ENCODE measurements around the gene OSBPL6.

The OSBPL6 gene

DNA sequence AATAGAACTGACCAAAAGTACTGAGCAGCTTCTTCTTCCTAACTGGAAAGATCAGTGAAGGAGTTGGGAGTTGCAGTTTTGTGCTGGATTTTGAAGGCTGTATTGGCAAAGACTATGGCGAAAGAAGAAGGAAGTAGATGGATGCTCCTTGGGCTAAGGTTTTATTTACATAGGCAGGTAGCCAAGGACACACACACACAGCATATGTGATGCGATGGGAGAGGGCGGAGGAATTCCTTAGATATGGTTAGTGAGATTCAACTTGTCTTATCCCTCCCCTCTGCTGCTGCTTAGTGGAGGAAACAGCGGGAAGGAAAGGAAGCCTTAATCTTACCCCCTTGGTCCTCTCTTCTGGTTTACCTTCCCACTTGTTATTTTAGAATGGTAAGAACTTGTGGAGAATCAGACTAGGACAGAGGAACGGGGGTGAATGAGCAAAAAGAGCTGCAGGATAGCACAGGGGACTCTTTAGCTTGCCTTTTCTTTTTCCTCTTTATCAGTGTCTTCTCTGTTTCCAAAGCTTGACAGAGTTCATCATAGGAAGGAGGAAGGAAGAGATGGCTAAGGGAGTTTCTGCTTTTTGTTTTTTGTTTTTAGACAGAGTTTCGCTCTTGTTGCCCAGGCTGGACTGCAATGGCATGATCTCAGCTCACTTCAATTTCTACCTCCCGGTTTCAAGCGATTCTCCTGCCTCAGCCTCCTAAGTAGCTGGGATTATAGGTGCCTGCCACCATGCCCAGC lies 87.9 kb downstream of the OSBPL6 start:
- Histone ChIP-seq H3K9ac (no peak overlapping the region), H3K4me2 (ENCODE audit: low read length) (no peak overlapping the region), H3K27ac (no peak overlapping the region), H3K9me3 (ENCODE audit: control insufficient read depth, low read length) (no peaks in the 10 kb centered on the region), H3K79me2 (no peaks in the 10 kb centered on the region), H2AFZ (no peak overlapping the region), H3K27me3 (ENCODE audit: control insufficient read depth, insufficient read depth, low read length) (no peaks in the 10 kb centered on the region), H3K4me3 (ENCODE audit: low read depth, low read length) (no peak overlapping the region), H3K36me3 (ENCODE audit: control insufficient read depth, insufficient read depth, low read length) (no peaks in the 10 kb centered on the region), H3K4me1 (peaks cover 8% of the 10 kb centered on the region)
- TF ChIP-seq, protein P1, sequence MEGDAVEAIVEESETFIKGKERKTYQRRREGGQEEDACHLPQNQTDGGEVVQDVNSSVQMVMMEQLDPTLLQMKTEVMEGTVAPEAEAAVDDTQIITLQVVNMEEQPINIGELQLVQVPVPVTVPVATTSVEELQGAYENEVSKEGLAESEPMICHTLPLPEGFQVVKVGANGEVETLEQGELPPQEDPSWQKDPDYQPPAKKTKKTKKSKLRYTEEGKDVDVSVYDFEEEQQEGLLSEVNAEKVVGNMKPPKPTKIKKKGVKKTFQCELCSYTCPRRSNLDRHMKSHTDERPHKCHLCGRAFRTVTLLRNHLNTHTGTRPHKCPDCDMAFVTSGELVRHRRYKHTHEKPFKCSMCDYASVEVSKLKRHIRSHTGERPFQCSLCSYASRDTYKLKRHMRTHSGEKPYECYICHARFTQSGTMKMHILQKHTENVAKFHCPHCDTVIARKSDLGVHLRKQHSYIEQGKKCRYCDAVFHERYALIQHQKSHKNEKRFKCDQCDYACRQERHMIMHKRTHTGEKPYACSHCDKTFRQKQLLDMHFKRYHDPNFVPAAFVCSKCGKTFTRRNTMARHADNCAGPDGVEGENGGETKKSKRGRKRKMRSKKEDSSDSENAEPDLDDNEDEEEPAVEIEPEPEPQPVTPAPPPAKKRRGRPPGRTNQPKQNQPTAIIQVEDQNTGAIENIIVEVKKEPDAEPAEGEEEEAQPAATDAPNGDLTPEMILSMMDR (IDR thresholded peaks at IDR 0.05): no peak

DNA sequence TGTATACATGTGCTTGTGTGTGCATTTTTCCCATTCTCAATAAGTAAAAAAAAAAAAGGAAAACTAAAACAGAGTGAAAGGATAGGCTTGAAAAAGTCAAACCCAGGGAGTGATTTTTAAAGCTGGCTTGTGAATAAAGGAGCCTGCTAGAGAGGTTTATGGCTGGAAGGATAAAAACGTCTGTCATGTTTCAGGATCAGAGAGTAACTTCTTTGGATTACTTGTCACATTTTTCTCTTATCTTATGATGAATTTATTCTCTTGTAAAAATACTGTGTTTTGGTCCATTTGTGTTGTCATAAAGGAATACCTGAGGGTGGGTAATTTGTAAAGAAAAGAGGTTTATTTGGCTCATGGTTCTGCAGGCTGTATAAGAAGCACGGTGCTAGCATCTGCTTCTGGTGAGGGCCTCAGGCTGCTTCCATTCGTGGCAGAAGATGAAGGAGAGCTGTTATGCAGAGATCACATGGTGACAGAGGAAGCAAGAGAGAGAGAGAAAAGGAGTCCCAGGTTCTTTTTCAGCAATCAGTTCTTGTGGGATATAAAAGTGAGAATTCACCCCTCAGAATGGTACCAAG lies 89.1 kb downstream of the OSBPL6 start:
- Histone ChIP-seq H3K79me2 (no peaks in the 10 kb centered on the region), H3K9me3 (ENCODE audit: control insufficient read depth, low read length) (no peaks in the 10 kb centered on the region), H2AFZ (no peak overlapping the region), H3K4me2 (ENCODE audit: low read length) (no peak overlapping the region), H3K9ac (no peak overlapping the region), H3K36me3 (ENCODE audit: control insufficient read depth, insufficient read depth, low read length) (no peaks in the 10 kb centered on the region), H3K27ac (no peak overlapping the region), H3K4me3 (ENCODE audit: low read depth, low read length) (no peak overlapping the region), H3K27me3 (ENCODE audit: control insufficient read depth, insufficient read depth, low read length) (no peaks in the 10 kb centered on the region), H3K4me1 (peaks cover 3% of the 10 kb centered on the region)
- TF ChIP-seq, protein P1 (IDR thresholded peaks at IDR 0.05): no peak

DNA sequence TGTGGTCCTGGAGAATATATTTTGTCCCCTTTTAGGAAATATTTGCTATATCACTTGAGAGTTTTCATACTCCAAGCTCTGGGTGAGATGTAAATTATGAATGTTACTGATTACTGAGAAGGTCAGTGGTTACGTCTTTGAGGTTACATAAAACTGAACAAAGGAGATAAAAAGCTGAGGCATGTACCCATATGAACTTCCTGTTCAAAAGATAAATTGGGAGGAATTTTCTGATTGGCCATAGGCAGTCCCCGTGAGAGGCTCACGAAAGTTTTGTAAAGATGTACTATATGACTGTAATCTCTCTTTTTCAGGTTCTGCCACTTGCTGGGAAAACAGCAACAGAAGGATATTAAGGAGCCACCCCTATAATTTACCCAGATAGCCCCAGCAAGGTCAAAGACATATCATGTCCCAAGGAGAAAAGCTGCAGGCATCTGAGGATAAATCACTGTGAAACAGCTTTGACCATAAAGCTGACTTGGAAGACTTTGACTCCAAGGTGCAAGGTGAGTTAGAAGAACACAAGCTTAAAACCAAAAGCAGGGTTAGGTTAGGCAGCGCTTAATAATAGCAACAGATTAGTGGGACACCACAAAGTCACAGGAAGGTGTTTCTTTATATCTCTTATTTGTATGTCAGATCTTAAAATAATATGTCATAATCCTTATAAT lies 90.4 kb downstream of the OSBPL6 start:
- Histone ChIP-seq H3K36me3 (ENCODE audit: control insufficient read depth, insufficient read depth, low read length) (no peaks in the 10 kb centered on the region), H2AFZ (no peak overlapping the region), H3K4me3 (ENCODE audit: low read depth, low read length) (no peak overlapping the region), H3K4me1 (no peaks in the 10 kb centered on the region), H3K79me2 (no peaks in the 10 kb centered on the region), H3K27ac (no peak overlapping the region), H3K4me2 (ENCODE audit: low read length) (no peak overlapping the region), H3K9me3 (ENCODE audit: control insufficient read depth, low read length) (no peaks in the 10 kb centered on the region), H3K9ac (no peak overlapping the region), H3K27me3 (ENCODE audit: control insufficient read depth, insufficient read depth, low read length) (no peaks in the 10 kb centered on the region)
- TF ChIP-seq, protein P1 (IDR thresholded peaks at IDR 0.05): no peak

DNA sequence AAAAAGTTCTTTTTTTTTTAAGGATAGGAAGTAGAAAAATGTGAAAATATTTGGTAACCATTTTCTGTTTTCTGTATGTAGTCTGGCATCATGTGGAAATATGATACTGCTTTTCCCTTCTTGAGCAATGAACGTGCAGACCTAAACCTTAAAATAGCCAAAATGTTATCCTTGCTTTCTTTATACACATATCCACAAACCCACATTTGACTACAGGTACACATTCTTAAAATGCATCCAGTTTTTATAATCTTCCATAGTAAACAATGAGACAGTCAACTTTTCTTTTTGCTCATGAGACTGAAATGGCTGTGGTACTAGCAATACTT lies 90.9 kb downstream of the OSBPL6 start:
- H3K9me3 ChIP-seq (ENCODE audit: control insufficient read depth, low read length): no peaks in the 10 kb centered on the region
- no peaks in the 10 kb centered on the region for H3K36me3 ChIP-seq (ENCODE audit: control insufficient read depth, insufficient read depth, low read length)
- H3K4me2 ChIP-seq (ENCODE audit: low read length): no peak overlapping the region
- H3K4me3 ChIP-seq (ENCODE audit: low read depth, low read length): no peak overlapping the region
- no peaks in the 10 kb centered on the region for H3K27me3 ChIP-seq (ENCODE audit: control insufficient read depth, insufficient read depth, low read length)
- H3K9ac ChIP-seq: no peak overlapping the region
- no peaks in the 10 kb centered on the region for H3K4me1 ChIP-seq
- no peak overlapping the region for H2AFZ ChIP-seq
- TF ChIP-seq, protein P1 (IDR thresholded peaks at IDR 0.05): no peak
- no peak overlapping the region for H3K27ac ChIP-seq
- no peaks in the 10 kb centered on the region for H3K79me2 ChIP-seq

All from parathyroid adenoma (tissue), 2 donors.